ENCODE results near the gene NDST1.

- TF ChIP-seq CTCF (IDR thresholded peaks at IDR 0.05), result no peak
- TF ChIP-seq ZFX (IDR thresholded peaks at IDR 0.05; ENCODE audit: borderline replicate concordance), result no peak
These were observed 49.1 kb downstream of the NDST1 start for GRCh38 chr5:150556859-150557508.

Measured in 22Rv1 (cell line).